IPS-11a (cell line): ENCODE measurements around the gene KATNAL1.
A peak's percentile ranks its signal among the peaks of the same experiment; 100 is the strongest.

ENCODE experiments used
- H3K4me3 ChIP-seq: one replicate; pipeline ENCODE4 v1.5.1; 2013; ENCODE audit warnings: low read depth, low read length, control low read depth

The KATNAL1 gene

GRCh38 chr13:30333616-30334015, 26.3 kb upstream of the KATNAL1 start:
- H3K4me3 ChIP-seq = no peak overlapping the region

DNA sequence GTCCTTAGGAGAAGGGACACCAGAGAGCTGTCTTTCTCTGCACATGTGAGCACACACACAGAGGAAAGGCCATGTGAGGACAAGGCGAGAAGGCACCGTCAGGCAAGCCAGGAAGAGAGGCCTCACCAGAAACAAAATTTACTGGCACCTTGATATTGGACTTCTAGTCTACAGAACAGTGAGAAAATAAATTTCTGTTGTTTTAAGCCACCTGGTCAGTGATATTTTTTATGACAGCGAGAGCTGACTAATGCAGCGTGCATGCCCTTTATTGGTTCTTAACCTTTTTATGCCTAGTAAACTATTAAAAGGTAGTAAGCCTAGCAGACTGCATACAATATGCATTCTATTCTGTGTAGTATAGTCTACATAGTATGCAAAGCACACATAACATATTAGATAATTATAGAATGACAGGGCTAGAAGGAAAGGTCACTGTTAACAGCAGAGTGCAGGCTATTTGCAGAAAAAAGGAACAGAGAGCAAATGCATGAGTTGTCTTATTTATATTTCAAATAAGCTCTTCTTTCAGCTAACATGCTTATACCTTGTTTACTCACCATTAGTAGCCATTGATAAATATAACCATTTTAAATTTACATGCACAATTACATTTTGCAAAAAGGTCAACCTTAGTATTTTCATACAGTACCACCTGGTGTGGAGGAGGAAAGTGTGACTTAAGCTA, 25.2 kb upstream of the KATNAL1 start:
- no peak overlapping the region for H3K4me3 ChIP-seq

DNA sequence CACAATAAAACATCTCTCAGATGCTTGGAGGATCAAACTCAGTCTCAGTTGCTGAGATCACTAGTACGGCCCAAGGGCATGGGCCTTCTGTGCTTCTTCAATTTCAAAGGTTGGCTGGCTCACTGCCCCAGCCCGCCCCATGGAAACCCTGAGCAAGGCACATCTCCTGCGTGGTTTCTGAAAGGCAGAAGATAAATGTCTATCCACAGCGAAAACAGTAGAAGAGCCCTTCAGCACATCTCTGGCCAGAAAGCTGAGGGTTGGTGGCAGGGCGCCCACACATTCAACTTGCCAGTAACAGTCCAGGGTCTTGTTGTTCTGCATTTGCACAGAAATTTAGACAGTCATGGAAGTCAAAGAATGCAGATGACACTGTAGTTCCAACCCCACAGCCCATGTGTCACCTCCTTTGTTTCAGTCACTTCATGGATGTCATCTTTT, 24.0 kb upstream of the KATNAL1 start:
- H3K4me3 ChIP-seq = no peak overlapping the region

- H3K4me3 ChIP-seq = no peak overlapping the region
Observed at GRCh38 chr13:30329009-30329585, 21.7 kb upstream of the KATNAL1 start.

DNA sequence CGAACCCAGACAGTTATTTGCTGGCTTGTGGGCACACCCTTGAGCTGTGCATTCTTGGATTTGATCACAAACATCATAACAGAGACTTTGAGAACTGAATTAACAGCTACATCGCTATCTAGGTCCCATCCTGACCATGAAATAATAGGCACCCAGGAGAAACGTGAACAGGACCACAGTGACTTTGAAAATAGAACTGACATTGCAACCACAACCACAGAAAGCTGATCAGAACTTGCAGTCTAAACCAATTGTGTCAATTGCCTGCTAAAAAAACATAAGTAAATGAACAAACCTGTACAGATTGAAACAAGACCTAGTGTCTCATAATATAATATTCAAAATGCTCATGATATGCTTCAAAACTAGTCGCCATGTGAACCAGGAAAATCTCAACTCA, 18.3 kb upstream of the KATNAL1 start:
- no peak overlapping the region for H3K4me3 ChIP-seq

DNA sequence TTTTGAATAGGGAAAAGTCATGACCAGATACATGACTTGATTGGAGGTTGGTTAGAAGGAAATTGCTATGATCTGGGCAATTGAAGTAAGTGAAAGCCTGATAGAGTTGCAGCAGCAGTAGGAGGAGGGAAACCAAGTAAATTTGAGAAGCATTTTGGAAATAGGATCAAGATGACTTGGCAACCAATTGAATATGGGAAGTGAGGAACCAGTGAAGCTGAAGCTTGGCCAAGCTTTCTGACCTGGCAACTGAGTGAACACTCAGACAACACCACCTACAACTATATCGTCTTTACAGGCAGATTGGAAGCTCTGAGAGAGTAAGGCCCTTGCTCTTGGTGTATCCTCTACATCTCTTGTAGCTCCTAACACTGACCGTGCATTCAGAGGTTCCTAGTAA, 16.2 kb upstream of the KATNAL1 start:
- H3K4me3 ChIP-seq = no peak overlapping the region

DNA sequence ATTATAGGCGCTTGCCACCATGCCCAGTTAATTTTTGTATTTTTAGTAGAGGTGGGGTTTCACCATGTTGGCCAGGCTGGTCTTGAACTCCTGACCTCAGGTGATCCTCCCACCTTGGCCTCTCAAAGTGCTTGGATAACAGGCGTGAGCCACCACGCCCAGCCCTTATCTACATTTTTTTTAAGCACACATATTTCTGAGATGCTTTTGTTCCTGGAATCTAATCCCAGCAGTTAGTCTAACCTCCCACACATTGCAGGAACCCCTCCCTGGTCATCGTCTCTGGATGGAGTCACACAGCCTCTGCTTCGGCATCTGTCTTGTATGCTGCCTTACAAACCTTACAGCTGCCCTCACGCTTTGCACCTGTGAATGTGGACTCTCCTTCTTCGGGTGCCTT, 15.1 kb upstream of the KATNAL1 start:
- H3K4me3 ChIP-seq = no peak overlapping the region

DNA sequence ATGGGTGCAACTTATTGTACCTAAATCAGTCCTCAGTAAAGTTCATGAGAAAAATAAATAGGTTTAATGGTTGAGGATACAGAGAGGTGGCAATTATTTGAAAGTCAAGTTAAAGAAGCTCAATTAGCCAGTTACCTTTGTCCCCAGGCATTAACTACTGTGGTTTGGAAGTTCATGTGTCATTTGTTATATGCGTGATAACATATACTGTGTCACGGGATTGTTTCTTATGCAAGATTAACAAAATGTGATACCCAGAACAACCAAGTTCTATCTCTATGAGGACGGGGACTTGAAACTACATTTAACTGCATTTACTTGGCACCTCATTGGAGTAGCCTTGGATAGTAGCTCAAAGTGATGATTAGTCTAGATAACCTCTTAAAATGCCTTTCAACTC, 13.9 kb upstream of the KATNAL1 start:
- no peak overlapping the region for H3K4me3 ChIP-seq

- no peak overlapping the region for H3K4me3 ChIP-seq
Observed at GRCh38 chr13:30319655-30320054, 12.3 kb upstream of the KATNAL1 start.

DNA sequence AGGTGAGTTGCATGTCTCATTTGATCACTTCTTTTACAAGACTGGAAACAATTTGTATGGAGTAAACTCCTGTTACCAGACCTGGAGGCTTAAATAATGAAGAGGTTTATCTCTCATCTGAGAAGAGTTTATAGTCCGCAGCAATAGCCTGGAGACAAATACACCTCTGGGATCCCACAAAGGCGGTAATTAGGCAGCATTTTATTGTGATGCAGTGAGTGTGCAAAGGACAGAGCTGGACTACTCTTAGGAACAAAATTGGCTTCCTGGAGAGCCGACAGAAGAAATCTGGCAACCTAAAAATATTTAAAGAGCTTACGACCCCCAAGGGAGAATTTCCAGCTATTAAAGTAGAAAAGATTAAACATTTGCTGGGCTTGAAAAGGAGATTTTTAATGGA, 11.8 kb upstream of the KATNAL1 start:
- H3K4me3 ChIP-seq = no peak overlapping the region

- no peak overlapping the region for H3K4me3 ChIP-seq
Observed at GRCh38 chr13:30318026-30318425, 10.7 kb upstream of the KATNAL1 start.

GRCh38 chr13:30314562-30314961, 7.2 kb upstream of the KATNAL1 start:
- no peak overlapping the region for H3K4me3 ChIP-seq

DNA sequence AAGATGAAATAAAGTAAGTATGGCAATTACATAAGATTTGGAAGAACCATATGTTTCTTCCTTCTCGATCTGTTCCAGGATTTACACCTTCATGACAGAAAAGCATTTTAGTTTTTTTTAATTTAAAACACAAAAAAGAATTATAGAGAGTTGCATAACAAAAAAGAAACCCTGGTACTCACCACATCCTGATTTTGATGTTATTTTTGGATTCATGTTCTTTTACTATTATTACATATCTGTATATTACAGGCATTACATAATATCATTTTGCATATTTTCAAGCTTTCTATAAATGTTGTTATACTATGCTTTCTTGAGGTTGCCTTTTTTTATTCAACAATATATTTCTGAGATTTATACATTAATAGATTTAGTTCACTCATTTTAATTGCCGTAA, 6.7 kb upstream of the KATNAL1 start:
- no peak overlapping the region for H3K4me3 ChIP-seq

- H3K4me3 ChIP-seq = no peak overlapping the region
Observed at GRCh38 chr13:30313311-30313710, 6.0 kb upstream of the KATNAL1 start.

- H3K4me3 ChIP-seq = no peak overlapping the region
Observed at GRCh38 chr13:30312904-30313303, 5.6 kb upstream of the KATNAL1 start.

GRCh38 chr13:30308548-30308947, 1.2 kb upstream of the KATNAL1 start:
- no peak overlapping the region for H3K4me3 ChIP-seq

- H3K4me3 ChIP-seq = peak overlapping the region; percentile 88
Observed at GRCh38 chr13:30307971-30308290, 580 bp upstream of the KATNAL1 start.

DNA sequence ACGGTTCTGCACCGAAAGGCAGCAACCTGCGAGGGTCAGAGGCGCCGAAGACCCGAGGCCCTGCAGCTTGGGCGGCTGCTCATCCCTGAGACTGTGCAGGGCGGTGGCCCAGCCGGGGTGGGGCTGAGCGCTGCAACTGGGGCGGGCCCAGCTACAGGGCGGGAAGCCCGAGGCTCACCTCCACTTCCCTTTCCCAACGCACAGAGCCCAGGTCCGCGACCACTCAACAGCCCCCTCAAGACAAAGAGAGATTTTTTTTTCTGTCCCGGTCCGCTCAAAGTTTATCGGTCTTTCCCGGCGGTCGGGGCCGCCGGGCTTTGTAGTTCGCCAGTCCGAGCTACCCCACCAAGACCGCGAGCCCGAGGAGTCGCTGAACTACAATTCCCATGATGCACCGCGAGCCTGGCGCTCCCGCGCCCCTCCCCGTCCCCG, 573 bp downstream of the KATNAL1 start:
- peak overlapping the region; percentile 88 for H3K4me3 ChIP-seq

DNA sequence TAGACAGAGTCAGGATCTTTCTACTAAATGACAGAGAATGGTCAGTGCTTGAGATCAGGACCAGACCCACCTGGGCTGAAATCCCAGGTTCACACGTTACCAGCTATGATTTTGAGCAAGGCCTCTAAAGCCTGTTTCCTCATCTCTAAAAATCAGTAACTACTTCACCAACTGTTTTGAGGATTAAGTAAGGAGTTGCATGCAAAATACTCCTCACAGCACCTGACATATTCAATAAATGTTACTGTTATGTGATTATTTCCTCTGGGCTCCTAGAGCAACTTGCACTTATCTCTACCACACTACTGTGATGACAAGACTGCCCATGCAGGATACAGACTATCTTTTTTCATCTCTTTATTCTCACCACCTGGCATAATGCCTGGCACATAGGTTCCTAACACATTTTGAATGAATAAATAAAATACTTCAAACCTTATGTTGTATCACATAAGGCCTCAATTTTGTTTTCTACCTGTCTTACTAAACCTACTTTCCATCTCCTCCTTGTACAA, 1.8 kb downstream of the KATNAL1 start:
- no peak overlapping the region for H3K4me3 ChIP-seq

GRCh38 chr13:30303269-30303668, 4.1 kb downstream of the KATNAL1 start:
- H3K4me3 ChIP-seq = no peak overlapping the region

- H3K4me3 ChIP-seq = no peak overlapping the region
Observed at GRCh38 chr13:30301827-30302226, 5.5 kb downstream of the KATNAL1 start.

DNA sequence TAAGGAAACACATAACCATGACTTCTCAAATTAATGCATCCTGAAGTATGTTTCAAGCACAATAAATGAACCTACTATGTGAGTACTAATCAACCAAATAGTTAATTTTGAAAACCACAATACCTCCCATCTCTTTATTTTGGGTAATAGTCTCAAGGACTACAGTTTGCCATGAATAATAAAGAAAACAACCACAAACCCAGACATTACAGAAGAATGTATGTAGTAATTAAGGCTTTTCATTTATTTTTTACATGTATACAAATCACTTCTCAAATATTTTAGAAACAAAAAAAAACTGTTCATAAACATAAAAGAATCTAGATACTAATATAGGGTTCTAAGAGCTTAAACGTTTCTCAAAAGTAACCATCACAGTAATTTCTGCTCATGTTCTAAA, 6.8 kb downstream of the KATNAL1 start:
- H3K4me3 ChIP-seq = no peak overlapping the region

- H3K4me3 ChIP-seq = no peak overlapping the region
Observed at GRCh38 chr13:30299786-30300185, 7.6 kb downstream of the KATNAL1 start.
